Liver (tissue), 9 donors: ENCODE measurements around the gene EGFR. TPM values are rescaled to one million over a fixed set of nuclear protein-coding genes. Genes with fewer than 3 reads are reported as not detected.

Experiments
- DNase-seq: peaks from one replicate; pipeline ENCODE4 v3.0.0-alpha.2; 2017; ENCODE audit warnings: low spot score
- H3K27ac ChIP-seq, 2 donors: one replicate each; pipeline ENCODE4 v1.7.0; 2013; ENCODE audit warnings: inconsistent platforms in 2 of 2, low read length in 2 of 2, control low read depth in 1 of 2, low read depth in 1 of 2, mild to moderate bottlenecking in 1 of 2
- H3K27me3 ChIP-seq, 4 donors: one replicate each; pipeline versions ENCODE4 v1.6.1 to v1.7.0; 2013; ENCODE audit warnings: low read length in 3 of 4, inconsistent platforms in 1 of 4, mild to moderate bottlenecking in 1 of 4, moderate library complexity in 1 of 4; ENCODE audit not compliant: control insufficient read depth in 4 of 4, insufficient read depth in 4 of 4
- H3K36me3 ChIP-seq, 4 donors: one replicate each; pipeline versions ENCODE4 v1.6.1 to v1.7.0; 2013; ENCODE audit warnings: low read length in 3 of 4, mild to moderate bottlenecking in 3 of 4, low read depth in 1 of 4, moderate library complexity in 1 of 4; ENCODE audit not compliant: control insufficient read depth in 4 of 4, insufficient read depth in 3 of 4
- H3K4me1 ChIP-seq, 4 donors: one replicate each; pipeline versions ENCODE4 v1.6.1 to v1.7.0; 2013; ENCODE audit warnings: low read length in 3 of 4, mild to moderate bottlenecking in 3 of 4, moderate library complexity in 1 of 4; ENCODE audit not compliant: control insufficient read depth in 4 of 4, insufficient read depth in 4 of 4
- H3K4me3 ChIP-seq, 3 donors: one replicate each; pipeline versions ENCODE4 v1.6.1 to v1.7.0; 2013; ENCODE audit warnings: low read length in 3 of 3, control low read depth in 1 of 3, low read depth in 1 of 3, mild to moderate bottlenecking in 1 of 3
- H3K9ac ChIP-seq, 2 donors: one replicate each; pipeline ENCODE4 v1.7.0; 2013; ENCODE audit warnings: low read length in 2 of 2, mild to moderate bottlenecking in 2 of 2, moderate library complexity in 2 of 2, control low read depth in 1 of 2, low read depth in 1 of 2
- H3K9me3 ChIP-seq, 4 donors: one replicate each; pipeline versions ENCODE4 v1.6.1 to v1.7.0; 2013; ENCODE audit warnings: low read length in 3 of 4; ENCODE audit not compliant: control insufficient read depth in 4 of 4
- EGR1 ChIP-seq, 2 donors: IDR thresholded peaks; 2 replicates each; pipeline ENCODE4 v1.6.1; 2016 to 2018; ENCODE audit warnings: antibody characterized with exemption in 2 of 2, low read depth in 2 of 2
- FOXA1 ChIP-seq: IDR thresholded peaks from 2 replicates; pipeline ENCODE4 v1.6.1; 2016; ENCODE audit warnings: antibody characterized with exemption
- FOXA2 ChIP-seq: IDR thresholded peaks from 2 replicates; pipeline ENCODE4 v1.6.1; 2016; ENCODE audit warnings: antibody characterized with exemption
- GABPA ChIP-seq, 2 donors: IDR thresholded peaks in 1 of 2; conservative IDR thresholded peaks in 1 of 2; 2 replicates each; pipeline ENCODE4 v1.6.1; 2016; ENCODE audit warnings: antibody characterized with exemption in 2 of 2, mild to moderate bottlenecking in 1 of 2, moderate library complexity in 1 of 2
- HNF4A ChIP-seq, 2 donors: conservative IDR thresholded peaks; 2 replicates each; pipeline ENCODE4 v1.6.1; 2016; ENCODE audit warnings: antibody characterized with exemption in 2 of 2, mild to moderate bottlenecking in 2 of 2
- HNF4G ChIP-seq: IDR thresholded peaks from 2 replicates; pipeline ENCODE4 v1.6.1; 2016; ENCODE audit warnings: antibody characterized with exemption
- JUND ChIP-seq, 2 donors: IDR thresholded peaks; 2 replicates each; pipeline ENCODE4 v1.6.1; 2016; ENCODE audit warnings: antibody characterized with exemption in 2 of 2
- NR2F2 ChIP-seq: IDR thresholded peaks from 2 replicates; pipeline ENCODE4 v1.6.1; 2016; ENCODE audit warnings: antibody characterized with exemption
- RAD21 ChIP-seq, 2 donors: IDR thresholded peaks; 2 replicates each; pipeline ENCODE4 v1.6.1; 2016; ENCODE audit warnings: antibody characterized with exemption in 2 of 2, mild to moderate bottlenecking in 2 of 2
- RXRA ChIP-seq, 2 donors: IDR thresholded peaks; 2 replicates each; pipeline ENCODE4 v1.6.1; 2017 to 2018; ENCODE audit warnings: antibody characterized with exemption in 2 of 2, mild to moderate bottlenecking in 1 of 2
- SP1 ChIP-seq: IDR thresholded peaks from 2 replicates; pipeline ENCODE4 v1.6.1; 2018; ENCODE audit warnings: antibody characterized with exemption, mild to moderate bottlenecking
- TAF1 ChIP-seq: conservative IDR thresholded peaks from 2 replicates; pipeline ENCODE4 v1.6.1; 2016; ENCODE audit warnings: antibody characterized with exemption, mild to moderate bottlenecking
- YY1 ChIP-seq: IDR thresholded peaks from 2 replicates; pipeline ENCODE4 v1.6.1; 2016; ENCODE audit warnings: antibody characterized with exemption, mild to moderate bottlenecking
- WGBS: extraction: QIAGEN DNeasy Blood & Tissue Kit; methylation state at CpG from one replicate; pipeline ENCODE4 v1.1.7; 2013; 5-methylcytosine and 5-hydroxymethylcytosine counted together
- polyA plus RNA-seq, 2 donors: library from polyadenylated mRNA; stranded (reverse) in 1 of 2; unstranded in 1 of 2; fragments of 200-250 nt in 1 of 2; fragments of >200 nt in 1 of 2; fragmentation: Nextera tagmentation in 1 of 2; extraction: Ambion mirVana in 1 of 2; gene quantifications; one replicate each; pipeline versions ENCODE4 v1.2.1 to v1.2.3, GENCODE V29; 2013 to 2015
- total RNA-seq, 2 donors: library from RNA; depleted of rRNA; stranded (reverse); fragments of >200 nt; gene quantifications; one replicate each; pipeline ENCODE4 v1.2.3, GENCODE V29; 2014
- TF ChIP-seq, protein P1 (sequence below): IDR thresholded peaks from 2 replicates; pipeline ENCODE4 v1.6.1; 2016; ENCODE audit warnings: antibody characterized with exemption, mild to moderate bottlenecking
- TF ChIP-seq, protein P2 (sequence below): IDR thresholded peaks from 2 replicates; pipeline ENCODE4 v1.6.1; 2016; ENCODE audit warnings: antibody characterized with exemption
- TF ChIP-seq, protein P3 (sequence below): IDR thresholded peaks from 2 replicates; pipeline ENCODE4 v1.6.1; 2016; ENCODE audit warnings: antibody characterized with exemption
- TF ChIP-seq, protein P4 (sequence below): fragments of 150-350 bp; IDR thresholded peaks from 2 replicates; pipeline ENCODE4 v1.5.1; 2017; ENCODE audit warnings: improper control_type of control experiment, low read depth, low read length; ENCODE audit not compliant: missing input control
- TF ChIP-seq, protein P5 (sequence below): IDR thresholded peaks from 2 replicates; pipeline ENCODE4 v1.6.1; 2016; ENCODE audit warnings: antibody characterized with exemption
- donor health status: healthy.
- donor health status: healthy.
- donor health status: healthy.
- donor health status: healthy.
- donor health status: healthy.

EGFR gene
- total and polyA plus RNA-seq, 4 donors: 22.6 to 37.0 (median 27.7) TPM

DNA sequence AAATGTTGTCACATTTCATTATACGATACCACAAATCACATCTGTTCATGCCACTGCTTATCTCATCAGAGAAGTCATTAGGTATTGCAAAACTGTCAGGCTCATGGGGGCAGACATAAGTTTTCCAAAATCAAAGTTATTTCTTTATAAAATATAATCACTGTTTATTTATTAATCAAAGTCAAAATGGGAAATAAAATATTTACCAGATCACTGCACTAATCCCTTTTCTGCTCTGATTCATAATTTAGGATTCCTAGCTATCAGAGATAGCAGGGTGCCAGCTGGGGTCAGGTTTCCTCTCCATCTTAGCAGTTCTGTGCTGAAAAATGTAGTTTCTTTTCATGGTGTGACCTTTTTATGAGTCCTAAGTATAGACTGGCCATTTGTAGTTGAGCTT lies 228.6 kb downstream of the EGFR start:
- no peaks in the 10 kb centered on the region for H3K27me3 ChIP-seq
- TF ChIP-seq HNF4G (no peak), RXRA (IDR thresholded peaks at IDR 0.05) (no peak), EGR1 (IDR thresholded peaks at IDR 0.05; ENCODE audit: low read depth in 2 of 2) (no peak), FOXA1 (no peak), JUND (IDR thresholded peaks at IDR 0.05) (no peak), HNF4A (conservative IDR thresholded peaks at IDR 0.05) (no peak), NR2F2 (no peak), TAF1 (no peak), YY1 (no peak), FOXA2 (no peak), RAD21 (IDR thresholded peaks at IDR 0.05) (no peak), SP1 (no peak)
- TF ChIP-seq, protein P1, sequence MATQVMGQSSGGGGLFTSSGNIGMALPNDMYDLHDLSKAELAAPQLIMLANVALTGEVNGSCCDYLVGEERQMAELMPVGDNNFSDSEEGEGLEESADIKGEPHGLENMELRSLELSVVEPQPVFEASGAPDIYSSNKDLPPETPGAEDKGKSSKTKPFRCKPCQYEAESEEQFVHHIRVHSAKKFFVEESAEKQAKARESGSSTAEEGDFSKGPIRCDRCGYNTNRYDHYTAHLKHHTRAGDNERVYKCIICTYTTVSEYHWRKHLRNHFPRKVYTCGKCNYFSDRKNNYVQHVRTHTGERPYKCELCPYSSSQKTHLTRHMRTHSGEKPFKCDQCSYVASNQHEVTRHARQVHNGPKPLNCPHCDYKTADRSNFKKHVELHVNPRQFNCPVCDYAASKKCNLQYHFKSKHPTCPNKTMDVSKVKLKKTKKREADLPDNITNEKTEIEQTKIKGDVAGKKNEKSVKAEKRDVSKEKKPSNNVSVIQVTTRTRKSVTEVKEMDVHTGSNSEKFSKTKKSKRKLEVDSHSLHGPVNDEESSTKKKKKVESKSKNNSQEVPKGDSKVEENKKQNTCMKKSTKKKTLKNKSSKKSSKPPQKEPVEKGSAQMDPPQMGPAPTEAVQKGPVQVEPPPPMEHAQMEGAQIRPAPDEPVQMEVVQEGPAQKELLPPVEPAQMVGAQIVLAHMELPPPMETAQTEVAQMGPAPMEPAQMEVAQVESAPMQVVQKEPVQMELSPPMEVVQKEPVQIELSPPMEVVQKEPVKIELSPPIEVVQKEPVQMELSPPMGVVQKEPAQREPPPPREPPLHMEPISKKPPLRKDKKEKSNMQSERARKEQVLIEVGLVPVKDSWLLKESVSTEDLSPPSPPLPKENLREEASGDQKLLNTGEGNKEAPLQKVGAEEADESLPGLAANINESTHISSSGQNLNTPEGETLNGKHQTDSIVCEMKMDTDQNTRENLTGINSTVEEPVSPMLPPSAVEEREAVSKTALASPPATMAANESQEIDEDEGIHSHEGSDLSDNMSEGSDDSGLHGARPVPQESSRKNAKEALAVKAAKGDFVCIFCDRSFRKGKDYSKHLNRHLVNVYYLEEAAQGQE: no peak
- TF ChIP-seq, protein P2, sequence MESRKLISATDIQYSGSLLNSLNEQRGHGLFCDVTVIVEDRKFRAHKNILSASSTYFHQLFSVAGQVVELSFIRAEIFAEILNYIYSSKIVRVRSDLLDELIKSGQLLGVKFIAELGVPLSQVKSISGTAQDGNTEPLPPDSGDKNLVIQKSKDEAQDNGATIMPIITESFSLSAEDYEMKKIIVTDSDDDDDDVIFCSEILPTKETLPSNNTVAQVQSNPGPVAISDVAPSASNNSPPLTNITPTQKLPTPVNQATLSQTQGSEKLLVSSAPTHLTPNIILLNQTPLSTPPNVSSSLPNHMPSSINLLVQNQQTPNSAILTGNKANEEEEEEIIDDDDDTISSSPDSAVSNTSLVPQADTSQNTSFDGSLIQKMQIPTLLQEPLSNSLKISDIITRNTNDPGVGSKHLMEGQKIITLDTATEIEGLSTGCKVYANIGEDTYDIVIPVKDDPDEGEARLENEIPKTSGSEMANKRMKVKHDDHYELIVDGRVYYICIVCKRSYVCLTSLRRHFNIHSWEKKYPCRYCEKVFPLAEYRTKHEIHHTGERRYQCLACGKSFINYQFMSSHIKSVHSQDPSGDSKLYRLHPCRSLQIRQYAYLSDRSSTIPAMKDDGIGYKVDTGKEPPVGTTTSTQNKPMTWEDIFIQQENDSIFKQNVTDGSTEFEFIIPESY: no peak
- TF ChIP-seq, protein P3, sequence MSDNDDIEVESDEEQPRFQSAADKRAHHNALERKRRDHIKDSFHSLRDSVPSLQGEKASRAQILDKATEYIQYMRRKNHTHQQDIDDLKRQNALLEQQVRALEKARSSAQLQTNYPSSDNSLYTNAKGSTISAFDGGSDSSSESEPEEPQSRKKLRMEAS: no peak

DNA sequence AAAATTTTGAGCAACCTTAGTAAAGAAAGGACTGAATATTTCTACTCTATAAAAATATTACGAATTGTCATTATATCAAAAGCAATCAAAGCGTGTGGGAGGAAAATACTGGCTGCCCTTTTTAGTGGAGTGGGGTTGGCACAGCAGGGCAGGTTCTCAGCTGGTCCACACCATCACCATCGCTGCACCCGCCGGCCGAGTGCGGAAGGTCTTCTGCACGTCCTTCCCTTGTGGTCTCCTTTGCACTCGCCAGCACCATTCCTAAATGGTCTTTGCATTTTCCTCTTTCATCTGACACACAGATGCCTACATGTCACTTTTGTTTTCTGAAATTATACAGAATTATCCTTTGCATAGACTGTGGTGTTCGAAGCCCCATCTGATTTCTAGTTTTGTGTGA lies 229.7 kb downstream of the EGFR start:
- DNase-seq: no peak
- TF ChIP-seq, protein P1: no peak
- TF ChIP-seq, protein P3: no peak
- TF ChIP-seq YY1: no peak
- TF ChIP-seq HNF4G: no peak
- TF ChIP-seq, protein P4, sequence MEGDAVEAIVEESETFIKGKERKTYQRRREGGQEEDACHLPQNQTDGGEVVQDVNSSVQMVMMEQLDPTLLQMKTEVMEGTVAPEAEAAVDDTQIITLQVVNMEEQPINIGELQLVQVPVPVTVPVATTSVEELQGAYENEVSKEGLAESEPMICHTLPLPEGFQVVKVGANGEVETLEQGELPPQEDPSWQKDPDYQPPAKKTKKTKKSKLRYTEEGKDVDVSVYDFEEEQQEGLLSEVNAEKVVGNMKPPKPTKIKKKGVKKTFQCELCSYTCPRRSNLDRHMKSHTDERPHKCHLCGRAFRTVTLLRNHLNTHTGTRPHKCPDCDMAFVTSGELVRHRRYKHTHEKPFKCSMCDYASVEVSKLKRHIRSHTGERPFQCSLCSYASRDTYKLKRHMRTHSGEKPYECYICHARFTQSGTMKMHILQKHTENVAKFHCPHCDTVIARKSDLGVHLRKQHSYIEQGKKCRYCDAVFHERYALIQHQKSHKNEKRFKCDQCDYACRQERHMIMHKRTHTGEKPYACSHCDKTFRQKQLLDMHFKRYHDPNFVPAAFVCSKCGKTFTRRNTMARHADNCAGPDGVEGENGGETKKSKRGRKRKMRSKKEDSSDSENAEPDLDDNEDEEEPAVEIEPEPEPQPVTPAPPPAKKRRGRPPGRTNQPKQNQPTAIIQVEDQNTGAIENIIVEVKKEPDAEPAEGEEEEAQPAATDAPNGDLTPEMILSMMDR: no peak
- no peak for TF ChIP-seq RXRA (IDR thresholded peaks at IDR 0.05)
- no peak for TF ChIP-seq GABPA (IDR thresholded peaks at IDR 0.05 in 1 of 2, conservative IDR thresholded peaks at IDR 0.05 in 1 of 2)
- TF ChIP-seq JUND (IDR thresholded peaks at IDR 0.05): no peak
- no peak for TF ChIP-seq TAF1
- TF ChIP-seq NR2F2: no peak
- TF ChIP-seq HNF4A (conservative IDR thresholded peaks at IDR 0.05): no peak
- TF ChIP-seq FOXA1: no peak
- TF ChIP-seq RAD21 (IDR thresholded peaks at IDR 0.05): no peak
- TF ChIP-seq SP1: no peak
- TF ChIP-seq EGR1 (IDR thresholded peaks at IDR 0.05; ENCODE audit: low read depth in 2 of 2): no peak
- TF ChIP-seq, protein P5, sequence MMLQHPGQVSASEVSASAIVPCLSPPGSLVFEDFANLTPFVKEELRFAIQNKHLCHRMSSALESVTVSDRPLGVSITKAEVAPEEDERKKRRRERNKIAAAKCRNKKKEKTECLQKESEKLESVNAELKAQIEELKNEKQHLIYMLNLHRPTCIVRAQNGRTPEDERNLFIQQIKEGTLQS: no peak

More for the DNA sequence above, 228.6 kb downstream of the EGFR start:
- no peak overlapping the region for H3K27ac ChIP-seq
- H3K9ac ChIP-seq: no peak overlapping the region
- no peak overlapping the region for H3K4me3 ChIP-seq
- H3K9me3 ChIP-seq: no peaks in the 10 kb centered on the region
- WGBS: 87% methylated on average over 1 of the region's 1 CpG
- H3K4me1 ChIP-seq: no peaks in the 10 kb centered on the region
- no peaks in the 10 kb centered on the region for H3K36me3 ChIP-seq
- no peak for DNase-seq

More for the DNA sequence above, 229.7 kb downstream of the EGFR start:
- Histone ChIP-seq H3K27ac (no peak overlapping the region), H3K9me3 (no peaks in the 10 kb centered on the region), H3K36me3 (no peaks in the 10 kb centered on the region), H3K9ac (no peak overlapping the region), H3K4me3 (no peak overlapping the region), H3K27me3 (no peaks in the 10 kb centered on the region), H3K4me1 (no peaks in the 10 kb centered on the region)
- 96% methylated on average over 10 of the region's 10 CpGs for WGBS
